Transverse colon (tissue), 3 donors: ENCODE data around the gene KCNJ5.

Experiments used
- EP300 ChIP-seq: sonication (generic); formaldehyde crosslinking; IDR thresholded peaks from one replicate; pipeline ENCODE4 v1.6.1; 2017; ENCODE audit warnings: antibody characterized with exemption, low read depth
- TF ChIP-seq, protein P1 (sequence below), 5 experiments: fragments of 200-600 bp in 3 of 5; fragments of 450-650 bp in 2 of 5; sonication (generic) in 3 of 5; IDR thresholded peaks; 1 replicate in 2 of 5; 2 replicates in 3 of 5; pipeline ENCODE4 v1.5.1; 2016 to 2017; ENCODE audit warnings: antibody characterized with exemption in 5 of 5, inconsistent platforms in 3 of 5, mild to moderate bottlenecking in 2 of 5, moderate library complexity in 1 of 5

DNA sequence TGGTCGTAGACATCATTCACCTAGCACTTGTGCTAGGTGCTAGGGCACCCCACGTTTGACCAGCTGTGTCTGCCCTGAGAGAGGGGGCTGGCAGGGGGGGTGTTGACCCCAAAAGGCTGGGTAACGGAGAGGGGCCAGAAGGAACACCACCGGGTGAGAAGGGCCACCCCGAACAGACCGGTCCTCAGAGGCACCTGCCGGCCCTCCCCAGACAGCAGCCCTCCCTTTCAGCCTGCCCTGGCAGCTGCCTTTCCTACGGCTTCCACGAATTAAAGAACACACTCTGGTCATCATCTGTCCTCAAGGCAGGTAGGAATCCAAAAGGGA, 977 bp upstream of the KCNJ5 start:
- TF ChIP-seq, protein P1, sequence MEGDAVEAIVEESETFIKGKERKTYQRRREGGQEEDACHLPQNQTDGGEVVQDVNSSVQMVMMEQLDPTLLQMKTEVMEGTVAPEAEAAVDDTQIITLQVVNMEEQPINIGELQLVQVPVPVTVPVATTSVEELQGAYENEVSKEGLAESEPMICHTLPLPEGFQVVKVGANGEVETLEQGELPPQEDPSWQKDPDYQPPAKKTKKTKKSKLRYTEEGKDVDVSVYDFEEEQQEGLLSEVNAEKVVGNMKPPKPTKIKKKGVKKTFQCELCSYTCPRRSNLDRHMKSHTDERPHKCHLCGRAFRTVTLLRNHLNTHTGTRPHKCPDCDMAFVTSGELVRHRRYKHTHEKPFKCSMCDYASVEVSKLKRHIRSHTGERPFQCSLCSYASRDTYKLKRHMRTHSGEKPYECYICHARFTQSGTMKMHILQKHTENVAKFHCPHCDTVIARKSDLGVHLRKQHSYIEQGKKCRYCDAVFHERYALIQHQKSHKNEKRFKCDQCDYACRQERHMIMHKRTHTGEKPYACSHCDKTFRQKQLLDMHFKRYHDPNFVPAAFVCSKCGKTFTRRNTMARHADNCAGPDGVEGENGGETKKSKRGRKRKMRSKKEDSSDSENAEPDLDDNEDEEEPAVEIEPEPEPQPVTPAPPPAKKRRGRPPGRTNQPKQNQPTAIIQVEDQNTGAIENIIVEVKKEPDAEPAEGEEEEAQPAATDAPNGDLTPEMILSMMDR (IDR thresholded peaks at IDR 0.05) = no peak
- no peak for TF ChIP-seq EP300
